BE2C (cell line): ENCODE data around the gene NECTIN1.

Experiments used
- DNase-seq: peaks from one replicate; pipeline ENCODE4 v3.0.0-alpha.2; 2020
- H3K27me3 ChIP-seq: fragments of 250-450 bp; sonication (Bioruptor Pico); 2 replicates; pipeline ENCODE4 v1.5.1; 2020; ENCODE audit warnings: mild to moderate bottlenecking
- H3K36me3 ChIP-seq: fragments of 250-450 bp; sonication (Bioruptor Pico); 2 replicates; pipeline ENCODE4 v1.5.1; 2020; ENCODE audit warnings: mild to moderate bottlenecking
- H3K4me1 ChIP-seq: fragments of 250-450 bp; sonication (Bioruptor Pico); 2 replicates; pipeline ENCODE4 v1.5.1; 2020
- H3K4me3 ChIP-seq: 2 replicates; pipeline ENCODE4 v1.5.1; 2011; ENCODE audit warnings: low read depth, low read length
- H3K9me3 ChIP-seq: fragments of 250-450 bp; sonication (Bioruptor Pico); 2 replicates; pipeline ENCODE4 v1.5.1; 2020
- CTCF ChIP-seq: IDR thresholded peaks from 2 replicates; pipeline ENCODE4 v1.5.1; 2012; ENCODE audit warnings: mild to moderate bottlenecking, low read depth, low read length

Gene NECTIN1

GRCh38 chr11:119756169-119756865, 27.3 kb upstream of the NECTIN1 start:
- H3K27me3 ChIP-seq, result no peaks in the 10 kb centered on the region
- no peaks in the 10 kb centered on the region for H3K36me3 ChIP-seq
- H3K9me3 ChIP-seq, result no peaks in the 10 kb centered on the region
- DNase-seq, result no peak
- peaks cover 18% of the 10 kb centered on the region for H3K4me1 ChIP-seq
- TF ChIP-seq CTCF, result no peak
- no peak overlapping the region for H3K4me3 ChIP-seq

- Histone ChIP-seq H3K4me3 (no peak overlapping the region), H3K9me3 (no peaks in the 10 kb centered on the region), H3K27me3 (no peaks in the 10 kb centered on the region), H3K36me3 (no peaks in the 10 kb centered on the region), H3K4me1 (peaks cover 18% of the 10 kb centered on the region)
- no peak for DNase-seq
- no peak for TF ChIP-seq CTCF
Observed at GRCh38 chr11:119755356-119756071, 26.5 kb upstream of the NECTIN1 start.

- no peak for TF ChIP-seq CTCF
- Histone ChIP-seq H3K27me3 (no peaks in the 10 kb centered on the region), H3K36me3 (no peaks in the 10 kb centered on the region), H3K9me3 (no peaks in the 10 kb centered on the region), H3K4me1 (peaks cover 15% of the 10 kb centered on the region), H3K4me3 (no peak overlapping the region)
- no peak for DNase-seq
Observed at GRCh38 chr11:119754656-119755355, 25.8 kb upstream of the NECTIN1 start.

- H3K9me3 ChIP-seq, result no peaks in the 10 kb centered on the region
- H3K4me3 ChIP-seq, result no peak overlapping the region
- no peak for TF ChIP-seq CTCF
- H3K27me3 ChIP-seq, result no peaks in the 10 kb centered on the region
- DNase-seq, result no peak
- no peaks in the 10 kb centered on the region for H3K36me3 ChIP-seq
- peaks cover 9% of the 10 kb centered on the region for H3K4me1 ChIP-seq
Observed at GRCh38 chr11:119754199-119754598, 25.2 kb upstream of the NECTIN1 start.

- no peak for TF ChIP-seq CTCF
- Histone ChIP-seq H3K9me3 (no peaks in the 10 kb centered on the region), H3K36me3 (no peaks in the 10 kb centered on the region), H3K4me1 (peaks cover 7% of the 10 kb centered on the region), H3K27me3 (no peaks in the 10 kb centered on the region), H3K4me3 (no peak overlapping the region)
- DNase-seq, result no peak
Observed at GRCh38 chr11:119752946-119753345, 23.9 kb upstream of the NECTIN1 start.

GRCh38 chr11:119752345-119752871, 23.4 kb upstream of the NECTIN1 start:
- no peak for DNase-seq
- Histone ChIP-seq H3K4me3 (no peak overlapping the region), H3K4me1 (peaks cover 7% of the 10 kb centered on the region), H3K36me3 (no peaks in the 10 kb centered on the region), H3K9me3 (no peaks in the 10 kb centered on the region), H3K27me3 (no peaks in the 10 kb centered on the region)
- no peak for TF ChIP-seq CTCF
